Bronchial epithelial cell (primary cell): Measurements from ENCODE around the gene USP6NL. TPM values are rescaled to one million over a fixed set of nuclear protein-coding genes. Genes with fewer than 3 reads are reported as not detected.

Experiments used
- DNase-seq: peaks from one replicate; pipeline ENCODE4 v3.0.0-alpha.2; 2010; ENCODE audit warnings: low read depth
- FAIRE-seq: peaks from 2 replicates; lab custom pipeline; 2011; peaks lifted over from hg19 to GRCh38; lab: Jason Lieb, UNC
- H3K27me3 ChIP-seq: 2 replicates; pipeline ENCODE4 v1.5.1; 2011; ENCODE audit warnings: low read length; ENCODE audit not compliant: control insufficient read depth, insufficient read depth
- H3K36me3 ChIP-seq: 2 replicates; pipeline ENCODE4 v1.5.1; 2011; ENCODE audit warnings: low read length; ENCODE audit not compliant: control insufficient read depth, insufficient read depth
- H3K4me3 ChIP-seq: 2 replicates; pipeline ENCODE4 v1.5.1; 2011; ENCODE audit warnings: mild to moderate bottlenecking, low read depth, low read length, control low read depth
- CTCF ChIP-seq: IDR thresholded peaks from 2 replicates; pipeline ENCODE4 v1.5.1; 2011; ENCODE audit warnings: mild to moderate bottlenecking, moderate library complexity, low read length, control low read depth, inconsistent platforms; ENCODE audit not compliant: insufficient read depth, severe bottlenecking
- total RNA-seq: library from RNA; depleted of rRNA; stranded (reverse); fragments of >200 nt; gene quantifications from 2 replicates; pipeline ENCODE4 v1.2.1, GENCODE V29; 2014

USP6NL gene
- total RNA-seq, 1 donor from 2014 or later: 8.7 TPM

- H3K4me3 ChIP-seq: no peak overlapping the region
- TF ChIP-seq CTCF: no peak
- DNase-seq (no peak), FAIRE-seq (no peak)
- no peaks in the 10 kb centered on the region for H3K36me3 ChIP-seq
- H3K27me3 ChIP-seq: no peaks in the 10 kb centered on the region
Measured at GRCh38 chr10:11576092-11576809, 35.2 kb downstream of the USP6NL start.

DNA sequence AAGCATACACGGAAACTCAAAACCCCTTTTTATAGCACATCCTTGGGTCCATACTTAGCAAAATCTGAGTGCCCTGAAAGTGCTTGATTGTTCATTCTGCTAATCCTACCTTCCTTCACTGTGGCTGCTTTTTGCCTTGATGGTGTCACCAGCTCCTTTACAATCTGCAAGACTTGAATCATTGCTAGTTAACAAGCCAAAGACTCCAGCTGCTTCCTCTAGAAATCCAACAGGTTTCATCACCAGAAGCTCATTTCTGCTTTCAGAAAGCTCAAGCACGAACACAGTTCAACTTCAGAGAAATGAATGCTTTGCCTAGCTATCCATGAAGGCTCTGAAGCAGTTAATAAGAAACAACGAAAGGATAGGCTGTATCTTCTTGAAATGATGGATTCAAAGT, 38.0 kb downstream of the USP6NL start:
- no peak for TF ChIP-seq CTCF
- no peak for DNase-seq
- H3K27me3 ChIP-seq: no peaks in the 10 kb centered on the region
- no peak overlapping the region for H3K4me3 ChIP-seq
- no peaks in the 10 kb centered on the region for H3K36me3 ChIP-seq
- FAIRE-seq: no peak

- DNase-seq (no peak), FAIRE-seq (no peak)
- Histone ChIP-seq H3K27me3 (no peaks in the 10 kb centered on the region), H3K36me3 (no peaks in the 10 kb centered on the region), H3K4me3 (no peak overlapping the region)
- TF ChIP-seq CTCF: no peak
Measured at GRCh38 chr10:11570751-11571150, 40.7 kb downstream of the USP6NL start.

- no peak for TF ChIP-seq CTCF
- H3K27me3 ChIP-seq: no peaks in the 10 kb centered on the region
- DNase-seq (no peak), FAIRE-seq (no peak)
- no peaks in the 10 kb centered on the region for H3K36me3 ChIP-seq
- H3K4me3 ChIP-seq: no peak overlapping the region
Measured at GRCh38 chr10:11569471-11569870, 42.0 kb downstream of the USP6NL start.

GRCh38 chr10:11568578-11568977, 42.9 kb downstream of the USP6NL start:
- no peak for TF ChIP-seq CTCF
- Histone ChIP-seq H3K36me3 (no peaks in the 10 kb centered on the region), H3K27me3 (no peaks in the 10 kb centered on the region), H3K4me3 (no peak overlapping the region)
- DNase-seq (no peak), FAIRE-seq (no peak)

GRCh38 chr10:11564741-11565140, 46.7 kb downstream of the USP6NL start:
- no peak overlapping the region for H3K4me3 ChIP-seq
- no peaks in the 10 kb centered on the region for H3K27me3 ChIP-seq
- DNase-seq (no peak), FAIRE-seq (no peak)
- no peaks in the 10 kb centered on the region for H3K36me3 ChIP-seq
- TF ChIP-seq CTCF: no peak
